ENCODE measurements around the gene FRY. TPM values are rescaled to one million over a fixed set of nuclear protein-coding genes. Genes with fewer than 3 reads are reported as not detected.
A peak's percentile ranks its signal among the peaks of the same experiment; 100 is the strongest.

The FRY gene
- total RNA-seq, 1 experiment from 2014 or later = 2.5 TPM

GRCh38 chr13:32081591-32081990 is 50.0 kb downstream of the FRY start:
- no peak for DNase-seq (ENCODE audit: low read depth)

- no peak for DNase-seq (ENCODE audit: low read depth)
Observed at GRCh38 chr13:32086366-32086765, 54.8 kb downstream of the FRY start.

GRCh38 chr13:32086791-32087441 is 55.3 kb downstream of the FRY start:
- DNase-seq (ENCODE audit: low read depth) = no peak

- no peak for DNase-seq (ENCODE audit: low read depth)
Observed at GRCh38 chr13:32087955-32088747, 56.6 kb downstream of the FRY start.

- DNase-seq (ENCODE audit: low read depth) = no peak
Observed at GRCh38 chr13:32092496-32092895, 60.9 kb downstream of the FRY start.

GRCh38 chr13:32093006-32093405 is 61.4 kb downstream of the FRY start:
- no peak for DNase-seq (ENCODE audit: low read depth)

- DNase-seq (ENCODE audit: low read depth) = peak; percentile 30
Observed at GRCh38 chr13:32098272-32098671, 66.7 kb downstream of the FRY start.

- no peak for DNase-seq (ENCODE audit: low read depth)
Observed at GRCh38 chr13:32105653-32106313, 74.2 kb downstream of the FRY start.

GRCh38 chr13:32107474-32107873 is 75.9 kb downstream of the FRY start:
- DNase-seq (ENCODE audit: low read depth) = no peak

- DNase-seq (ENCODE audit: low read depth) = no peak
Observed at GRCh38 chr13:32107973-32108372, 76.4 kb downstream of the FRY start.

GRCh38 chr13:32113532-32113931 is 82.0 kb downstream of the FRY start:
- no peak for DNase-seq (ENCODE audit: low read depth)

GRCh38 chr13:32114284-32114950 is 82.8 kb downstream of the FRY start:
- DNase-seq (ENCODE audit: low read depth) = no peak

- no peak for DNase-seq (ENCODE audit: low read depth)
Observed at GRCh38 chr13:32115066-32115465, 83.5 kb downstream of the FRY start.

GRCh38 chr13:32116210-32116609 is 84.6 kb downstream of the FRY start:
- DNase-seq (ENCODE audit: low read depth) = no peak

- DNase-seq (ENCODE audit: low read depth) = no peak
Observed at GRCh38 chr13:32117001-32117400, 85.4 kb downstream of the FRY start.

GRCh38 chr13:32117701-32118100 is 86.1 kb downstream of the FRY start:
- DNase-seq (ENCODE audit: low read depth) = no peak

- no peak for DNase-seq (ENCODE audit: low read depth)
Observed at GRCh38 chr13:32121316-32121715, 89.7 kb downstream of the FRY start.

GRCh38 chr13:32124743-32125142 is 93.2 kb downstream of the FRY start:
- DNase-seq (ENCODE audit: low read depth) = no peak

GRCh38 chr13:32125221-32125689 is 93.7 kb downstream of the FRY start:
- DNase-seq (ENCODE audit: low read depth) = no peak

- peak; percentile 7 for DNase-seq (ENCODE audit: low read depth)
Observed at GRCh38 chr13:32125751-32126150, 94.2 kb downstream of the FRY start.

GRCh38 chr13:32126278-32126677 is 94.7 kb downstream of the FRY start:
- DNase-seq (ENCODE audit: low read depth) = peak; percentile 7

GRCh38 chr13:32126756-32127155 is 95.2 kb downstream of the FRY start:
- no peak for DNase-seq (ENCODE audit: low read depth)
